Astrocyte (in vitro differentiated cells and primary cell): ENCODE measurements around the gene CD200R1L.

Experiments
- CTCF ChIP-seq: IDR thresholded peaks from 2 replicates; pipeline ENCODE4 v1.5.1; 2011; ENCODE audit warnings: low read depth, mild to moderate bottlenecking, inconsistent platforms, low read length, moderate library complexity; ENCODE audit not compliant: insufficient read depth
- EZH2 ChIP-seq: IDR thresholded peaks from 2 replicates; pipeline ENCODE4 v1.6.1; 2012; ENCODE audit warnings: mild to moderate bottlenecking, low read length, inconsistent platforms; ENCODE audit not compliant: insufficient read depth

- no peak for TF ChIP-seq EZH2
- TF ChIP-seq CTCF, result no peak
Measured at GRCh38 chr3:112818289-112818688, 28.4 kb downstream of the CD200R1L start.
